Measurements from ENCODE around the gene GNE. TPM values are rescaled to one million over a fixed set of nuclear protein-coding genes. Genes with fewer than 3 reads are reported as not detected.
A peak's percentile ranks its signal among the peaks of the same experiment; 100 is the strongest.

Gene GNE
- total RNA-seq, 1 experiment from 2014 or later: 14.9 TPM

DNA sequence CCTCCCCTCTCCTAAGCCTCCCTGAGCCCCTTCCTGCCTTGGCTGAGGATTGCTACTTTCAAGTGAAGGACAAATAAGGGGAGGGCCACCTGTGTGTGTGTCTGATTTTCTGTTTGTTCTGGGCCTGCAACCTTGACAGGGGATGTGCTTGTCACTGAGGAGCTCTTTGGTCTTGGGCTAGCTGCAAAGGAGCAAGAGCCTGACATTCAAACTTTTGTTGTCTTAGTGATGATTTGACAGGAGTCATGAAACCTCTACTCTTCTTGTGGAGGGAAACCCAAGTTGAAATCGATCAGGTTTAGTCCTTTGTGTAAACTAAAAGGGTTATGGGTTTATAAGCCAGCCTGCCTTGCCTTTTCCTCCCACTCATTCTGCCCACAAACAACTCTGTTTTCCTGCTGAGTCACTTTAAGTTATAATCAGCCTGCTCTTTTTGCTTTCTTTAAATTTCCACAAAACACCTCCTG is 50.7 kb downstream of the GNE start:
- ChIA-PET CTCF (interaction anchor here (1.1 to 1.2 kb wide), 2 partner anchors 8 to 18 kb away, joined by 3 to 4 read pairs; no protein-coding TSS in a partner anchor), POLR2A (interaction anchor here (0.6 to 1.9 kb wide), 3 partner anchors 16 to 156 kb away, joined by 3 to 9 read pairs (median 3); partner anchors contain the start of gene CLTA)
- Mint-ChIP-seq H3K4me3 (ENCODE audit: unreplicated experiment) (no peak overlapping the region), H3K36me3 (ENCODE audit: insufficient read depth, unreplicated experiment) (peaks cover 92% of the 10 kb centered on the region), H3K27ac (ENCODE audit: low read depth, unreplicated experiment) (peak overlapping the region; percentile 46), H3K27me3 (ENCODE audit: insufficient read depth, unreplicated experiment) (no peaks in the 10 kb centered on the region), H3K4me1 (ENCODE audit: insufficient read depth, unreplicated experiment) (no peaks in the 10 kb centered on the region), H3K9me3 (ENCODE audit: unreplicated experiment) (no peaks in the 10 kb centered on the region)
- intact Hi-C loops (cut with micrococcal nuclease): no loop called here
- TF ChIP-seq CTCF (IDR thresholded peaks at IDR 0.05; ENCODE audit: unreplicated experiment): no peak
- DNase-seq (ENCODE audit: unreplicated experiment): no peak
- no TSS peak for BruUV-seq (replicated peaks)

GRCh38 chr9:36207016-36207415 is 51.2 kb downstream of the GNE start:
- no peak for DNase-seq (ENCODE audit: unreplicated experiment)
- H3K4me3 Mint-ChIP-seq (ENCODE audit: unreplicated experiment): no peak overlapping the region
- CTCF ChIA-PET: interaction anchor here (1.1 to 1.2 kb wide), 2 partner anchors 9 to 17 kb away, joined by 3 to 4 read pairs; no protein-coding TSS in a partner anchor
- H3K27me3 Mint-ChIP-seq (ENCODE audit: insufficient read depth, unreplicated experiment): no peaks in the 10 kb centered on the region
- peaks cover 93% of the 10 kb centered on the region for H3K36me3 Mint-ChIP-seq (ENCODE audit: insufficient read depth, unreplicated experiment)
- H3K9me3 Mint-ChIP-seq (ENCODE audit: unreplicated experiment): no peaks in the 10 kb centered on the region
- no TSS peak for BruUV-seq (replicated peaks)
- intact Hi-C loops (cut with micrococcal nuclease): no loop called here
- H3K4me1 Mint-ChIP-seq (ENCODE audit: insufficient read depth, unreplicated experiment): no peaks in the 10 kb centered on the region
- no peak for TF ChIP-seq CTCF (IDR thresholded peaks at IDR 0.05; ENCODE audit: unreplicated experiment)
- no peak overlapping the region for H3K27ac Mint-ChIP-seq (ENCODE audit: low read depth, unreplicated experiment)
- POLR2A ChIA-PET: interaction anchor here (0.6 to 1.9 kb wide), 4 partner anchors 16 to 156 kb away, joined by 3 to 9 read pairs (median 4); partner anchors contain the start of gene CLTA

DNA sequence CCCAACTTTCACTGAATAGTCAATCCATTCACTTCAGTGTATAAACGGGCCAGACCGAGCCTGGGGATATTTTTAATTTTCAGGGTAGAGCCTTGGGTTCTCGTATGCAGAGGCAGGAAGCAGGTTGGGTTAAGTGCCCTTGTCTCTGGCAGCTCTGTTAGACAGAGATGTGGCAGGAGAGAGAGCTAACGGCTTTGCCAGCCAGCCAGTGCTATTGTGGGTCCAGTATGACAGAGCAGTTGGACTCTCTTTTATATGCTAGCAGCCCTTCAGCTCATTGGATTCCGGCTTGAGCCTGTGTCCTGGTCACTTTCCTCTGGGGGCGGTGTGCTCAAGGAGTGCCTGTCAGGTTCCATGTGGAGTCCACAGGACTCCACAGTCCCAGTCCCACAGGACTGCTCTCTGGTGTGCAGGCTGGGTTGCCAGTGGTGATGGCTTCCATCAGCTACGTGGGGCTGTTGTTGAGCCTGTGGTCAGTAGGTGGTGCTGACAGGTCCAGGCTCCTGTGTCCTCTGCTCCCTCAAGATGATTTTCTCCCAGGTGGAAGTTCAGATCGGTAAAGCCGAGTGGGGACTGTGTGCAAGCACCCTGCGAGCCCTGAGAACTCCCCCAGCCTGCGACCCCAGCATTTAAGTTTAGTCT is 53.2 kb downstream of the GNE start:
- intact Hi-C loops (cut with micrococcal nuclease): no loop called here
- DNase-seq (ENCODE audit: unreplicated experiment): no peak
- Mint-ChIP-seq H3K4me3 (ENCODE audit: unreplicated experiment) (no peak overlapping the region), H3K27me3 (ENCODE audit: insufficient read depth, unreplicated experiment) (no peaks in the 10 kb centered on the region), H3K27ac (ENCODE audit: low read depth, unreplicated experiment) (no peak overlapping the region), H3K9me3 (ENCODE audit: unreplicated experiment) (no peaks in the 10 kb centered on the region), H3K4me1 (ENCODE audit: insufficient read depth, unreplicated experiment) (no peaks in the 10 kb centered on the region), H3K36me3 (ENCODE audit: insufficient read depth, unreplicated experiment) (peaks cover 98% of the 10 kb centered on the region)
- BruUV-seq (replicated peaks): no TSS peak
- no peak for TF ChIP-seq CTCF (IDR thresholded peaks at IDR 0.05; ENCODE audit: unreplicated experiment)
- POLR2A ChIA-PET: no interaction called here
- CTCF ChIA-PET: interaction anchor here (0.6 to 1.5 kb wide), 6 partner anchors 11 to 454 kb away, joined by 3 to 5 read pairs (median 4); no protein-coding TSS in a partner anchor

GRCh38 chr9:36194326-36195000 is 63.8 kb downstream of the GNE start:
- intact Hi-C loops (cut with micrococcal nuclease): no loop called here
- Mint-ChIP-seq H3K9me3 (ENCODE audit: unreplicated experiment) (no peaks in the 10 kb centered on the region), H3K4me3 (ENCODE audit: unreplicated experiment) (no peak overlapping the region), H3K36me3 (ENCODE audit: insufficient read depth, unreplicated experiment) (peaks cover 43% of the 10 kb centered on the region), H3K27me3 (ENCODE audit: insufficient read depth, unreplicated experiment) (no peaks in the 10 kb centered on the region), H3K4me1 (ENCODE audit: insufficient read depth, unreplicated experiment) (peaks cover 35% of the 10 kb centered on the region), H3K27ac (ENCODE audit: low read depth, unreplicated experiment) (peak overlapping the region; percentile 6)
- CTCF ChIA-PET: interaction anchor here (0.7 to 1.4 kb wide), 3 partner anchors 10 to 362 kb away, joined by 3 to 4 read pairs (median 4); no protein-coding TSS in a partner anchor
- no peak for DNase-seq (ENCODE audit: unreplicated experiment)
- POLR2A ChIA-PET: no interaction called here
- TF ChIP-seq CTCF (IDR thresholded peaks at IDR 0.05; ENCODE audit: unreplicated experiment): no peak
- no TSS peak for BruUV-seq (replicated peaks)
